Natural killer cell treated with Interleukin-12 subunit alpha and Interleukin-12 subunit beta and Interleukin-15 and Interleukin-18, amount 100 ng/mL, for 72 hours (primary cell): Measurements from ENCODE around the gene TOPAZ1. TPM values are rescaled to one million over a fixed set of nuclear protein-coding genes. Genes with fewer than 3 reads are reported as not detected.

Experiments used
- ATAC-seq, 2 donors: fragments of 150-1000 bp; cut with Tn5 transposase in 1 of 2; sonication (Bioruptor Pico), chemical (Tn5 transposase) in 1 of 2; 2 replicates each; pipeline ENCODE4 v1.10.0; 2021
- DNase-seq: peaks from one replicate; pipeline ENCODE4 v3.0.0; 2022; ENCODE audit warnings: low spot score
- H3K27ac Mint-ChIP-seq, 2 donors: 1 replicate in 1 of 2; 2 replicates in 1 of 2; pipeline ENCODE4 v1.8.0; 2022; ENCODE audit warnings: mixed read lengths in 2 of 2, mild to moderate bottlenecking in 1 of 2, moderate library complexity in 1 of 2
- H3K27me3 Mint-ChIP-seq, 2 donors: 1 replicate in 1 of 2; 2 replicates in 1 of 2; pipeline ENCODE4 v1.8.0; 2022; ENCODE audit warnings: mixed read lengths in 2 of 2
- H3K36me3 Mint-ChIP-seq: one replicate; pipeline ENCODE4 v1.8.0; 2022; ENCODE audit warnings: mixed read lengths
- H3K4me1 Mint-ChIP-seq, 2 donors: 1 replicate in 1 of 2; 2 replicates in 1 of 2; pipeline ENCODE4 v1.8.0; 2022; ENCODE audit warnings: low read depth in 2 of 2, mixed read lengths in 2 of 2, mild to moderate bottlenecking in 1 of 2
- H3K4me3 Mint-ChIP-seq: one replicate; pipeline ENCODE4 v1.8.0; 2022; ENCODE audit warnings: mixed read lengths
- H3K9me3 Mint-ChIP-seq: 2 replicates; pipeline ENCODE4 v1.8.0; 2022; ENCODE audit warnings: mixed read lengths
- total RNA-seq, 2 donors: library from RNA; stranded (reverse); gene quantifications; one replicate each; pipeline ENCODE4 v1.2.3, GENCODE V29; 2022

TOPAZ1 gene
- total RNA-seq, 2 donors from 2014 or later: not detected

DNA sequence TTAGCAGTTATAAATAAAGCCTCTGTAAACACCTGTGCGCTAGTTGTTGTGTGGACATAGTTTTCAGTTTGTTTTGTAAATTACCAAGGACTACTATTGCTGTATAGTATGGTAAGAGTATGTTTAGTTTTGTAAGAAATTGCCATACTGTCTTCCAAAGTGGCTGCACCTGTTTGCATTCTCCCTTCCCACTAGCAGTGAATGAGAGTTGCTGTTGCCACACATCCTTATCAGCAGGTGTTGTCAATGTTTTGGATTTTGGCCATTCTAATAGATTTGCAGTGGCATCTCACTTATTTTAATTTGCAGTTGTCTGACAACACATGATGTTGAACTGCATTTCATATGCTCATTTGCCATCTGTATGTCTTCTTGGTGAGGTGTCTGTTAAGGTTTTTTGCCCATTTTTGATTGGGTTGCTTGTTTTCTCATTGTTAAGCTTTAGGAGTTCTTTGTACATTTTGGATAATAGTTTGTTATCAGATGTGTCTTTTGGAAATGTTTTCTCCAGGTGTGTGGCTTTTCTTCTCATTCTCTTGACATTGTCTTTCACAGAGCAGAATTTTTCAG, 111.8 kb downstream of the TOPAZ1 start:
- no peaks in the 10 kb centered on the region for H3K9me3 Mint-ChIP-seq
- DNase-seq (no peak), ATAC-seq (no peak)
- H3K36me3 Mint-ChIP-seq: peaks cover 10% of the 10 kb centered on the region
- H3K4me3 Mint-ChIP-seq: no peak overlapping the region
- no peak overlapping the region for H3K27ac Mint-ChIP-seq
- no peaks in the 10 kb centered on the region for H3K27me3 Mint-ChIP-seq
- H3K4me1 Mint-ChIP-seq: peaks cover 13 to 16% of the 10 kb centered on the region in 2 donors

DNA sequence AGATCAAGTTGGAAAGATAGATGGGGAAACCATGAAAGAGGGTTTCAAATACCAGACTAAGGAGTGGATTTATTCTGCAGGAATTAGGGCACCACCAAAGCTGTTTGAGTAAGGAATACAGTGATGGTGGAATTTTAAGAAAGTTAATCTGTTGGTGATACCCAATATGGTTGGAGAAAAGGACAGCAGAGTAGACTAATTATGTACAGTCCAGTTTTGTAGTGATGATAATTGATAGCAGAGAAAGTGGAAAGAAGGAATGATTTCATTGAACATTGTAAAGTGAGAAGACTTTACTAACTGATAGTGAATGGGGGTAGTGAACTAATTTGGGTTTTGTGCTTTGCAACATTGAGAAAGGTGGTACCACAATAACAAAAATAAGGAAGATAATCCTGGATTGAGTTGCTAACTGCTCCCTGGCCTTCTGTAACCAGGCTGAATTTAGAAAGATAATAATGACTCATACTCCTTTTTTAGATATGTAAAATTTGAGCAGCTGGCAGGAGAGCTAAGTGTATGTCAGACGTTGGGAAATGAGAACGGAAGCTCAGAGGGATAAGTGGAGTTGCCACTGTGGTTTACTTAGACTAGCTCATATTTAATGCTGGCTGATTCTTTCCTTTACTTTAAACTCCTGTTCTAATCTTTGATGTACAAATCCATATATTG, 113.8 kb downstream of the TOPAZ1 start:
- Mint-ChIP-seq H3K9me3 (no peaks in the 10 kb centered on the region), H3K4me3 (no peak overlapping the region), H3K36me3 (peaks cover 10% of the 10 kb centered on the region), H3K4me1 (peaks cover 7% of the 10 kb centered on the region in 2 donors), H3K27ac (no peak overlapping the region), H3K27me3 (no peaks in the 10 kb centered on the region)
- DNase-seq (no peak), ATAC-seq (no peak)

- ATAC-seq (no peak), DNase-seq (no peak)
- peaks cover 10% of the 10 kb centered on the region for H3K36me3 Mint-ChIP-seq
- no peaks in the 10 kb centered on the region for H3K9me3 Mint-ChIP-seq
- H3K4me3 Mint-ChIP-seq: no peak overlapping the region
- H3K27me3 Mint-ChIP-seq: no peaks in the 10 kb centered on the region
- no peak overlapping the region for H3K27ac Mint-ChIP-seq
- H3K4me1 Mint-ChIP-seq: peaks cover 4 to 7% of the 10 kb centered on the region in 2 donors
Measured at GRCh38 chr3:44359146-44359751, 117.6 kb downstream of the TOPAZ1 start.

DNA sequence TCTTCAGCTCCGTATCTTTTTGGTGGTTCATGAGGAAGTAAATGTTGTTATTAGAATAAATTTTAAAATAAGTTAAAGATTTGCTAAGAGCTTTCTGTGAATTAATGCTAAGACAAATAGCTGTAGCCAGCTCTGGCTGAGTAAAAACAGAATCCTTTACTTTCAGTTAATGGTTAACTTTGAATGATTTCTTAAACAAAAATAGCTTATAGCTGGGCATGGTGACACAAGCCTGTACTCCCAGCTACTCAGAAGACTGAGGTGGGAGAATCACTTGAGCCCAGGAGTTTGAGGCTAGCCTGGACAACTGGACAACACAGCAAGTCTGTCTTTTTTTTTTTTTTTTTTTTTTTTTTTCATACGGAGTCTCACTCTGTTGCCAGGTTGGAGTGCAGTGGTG, 121.9 kb downstream of the TOPAZ1 start:
- no peak overlapping the region for H3K4me3 Mint-ChIP-seq
- no peaks in the 10 kb centered on the region for H3K36me3 Mint-ChIP-seq
- no peak for ATAC-seq

GRCh38 chr3:44365952-44366351, 124.3 kb downstream of the TOPAZ1 start:
- no peaks in the 10 kb centered on the region for H3K27me3 Mint-ChIP-seq
- H3K4me3 Mint-ChIP-seq: no peak overlapping the region
- H3K27ac Mint-ChIP-seq: no peak overlapping the region
- ATAC-seq: no peak
- no peaks in the 10 kb centered on the region for H3K36me3 Mint-ChIP-seq
- DNase-seq: no peak
- no peaks in the 10 kb centered on the region for H3K9me3 Mint-ChIP-seq
- H3K4me1 Mint-ChIP-seq: no peaks in the 10 kb centered on the region

More for the DNA sequence above, 121.9 kb downstream of the TOPAZ1 start:
- no peaks in the 10 kb centered on the region for H3K9me3 Mint-ChIP-seq
- no peaks in the 10 kb centered on the region for H3K27me3 Mint-ChIP-seq
- H3K27ac Mint-ChIP-seq: no peak overlapping the region
- no peak for DNase-seq
- H3K4me1 Mint-ChIP-seq: no peaks in the 10 kb centered on the region

DNA sequence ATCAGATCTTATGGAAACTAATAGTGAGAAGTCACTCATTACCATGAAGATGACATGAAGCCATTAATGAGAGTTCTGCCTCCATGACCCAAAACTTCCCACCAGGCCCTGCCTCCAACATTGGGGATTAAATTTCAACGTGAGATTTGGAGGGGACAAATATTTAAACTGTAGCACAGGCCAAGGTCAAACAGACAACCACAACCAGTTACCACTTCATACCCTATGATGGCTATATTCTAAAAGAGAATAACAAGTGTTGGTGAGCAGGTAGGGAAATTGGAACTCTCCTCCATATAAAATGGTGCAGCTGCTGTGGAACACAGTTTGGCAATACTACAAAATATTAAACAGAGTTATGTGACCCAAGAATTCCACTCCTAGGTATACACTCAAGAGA, 133.8 kb downstream of the TOPAZ1 start:
- Mint-ChIP-seq H3K4me3 (no peak overlapping the region), H3K36me3 (peaks cover 11% of the 10 kb centered on the region), H3K9me3 (no peaks in the 10 kb centered on the region), H3K27ac (no peak overlapping the region), H3K27me3 (peaks cover 0 to 2% of the 10 kb centered on the region in 2 donors), H3K4me1 (no peaks in the 10 kb centered on the region)
- no peak for ATAC-seq
- DNase-seq: no peak

Other genes with a start within 250 kb of the TOPAZ1 start
- 10 to 100 TPM; 16.9 to 18.8 TPM for gene TCAIM, start 96.9 kb downstream of the TOPAZ1 start, total RNA-seq
- 10 to 100 TPM; 25.2 to 33.3 TPM for gene ZNF445, start 235.8 kb downstream of the TOPAZ1 start, total RNA-seq